A673 (cell line): ENCODE measurements around the gene IER5L. TPM values are rescaled to one million over a fixed set of nuclear protein-coding genes. Genes with fewer than 3 reads are reported as not detected.

Experiments
- BruUV-seq: library from RNA; stranded (reverse); fragments of 400-500 nt; replicated peaks from 2 replicates; lab custom pipeline; 2021; lab: Mats Ljungman, UMichigan
- CTCF ChIA-PET: fragments of 300-600 bp; sonication (Branson Sonifier 250); formaldehyde crosslinking; loops from one replicate; lab custom pipeline; 2022; ENCODE audit warnings: antibody characterized with exemption; lab: Charles Lee
- POLR2A ChIA-PET: fragments of 300-600 bp; sonication (Branson Sonifier 250); formaldehyde crosslinking; loops from one replicate; lab custom pipeline; 2022; ENCODE audit warnings: antibody characterized with exemption; ENCODE audit not compliant: low non-redundant PET; lab: Charles Lee
- DNase-seq: peaks from one replicate; pipeline ENCODE4 v3.0.0-alpha.2; 2015; ENCODE audit warnings: low spot score
- H3K27ac ChIP-seq: fragments of 200-600 bp; sonication (generic); 2 replicates; pipeline ENCODE4 v1.5.1; 2016; ENCODE audit warnings: mixed run types, low read depth, mild to moderate bottlenecking, mixed read lengths, antibody characterized with exemption, low read length; ENCODE audit not compliant: poor library complexity, severe bottlenecking
- H3K27me3 ChIP-seq: fragments of 200-600 bp; sonication (generic); replicated peaks from 2 replicates; pipeline ENCODE4 v1.6.1; 2017; ENCODE audit warnings: mixed run types, low read depth, mild to moderate bottlenecking, mixed read lengths, antibody characterized with exemption, low read length; ENCODE audit not compliant: insufficient read depth, poor library complexity
- H3K36me3 ChIP-seq: fragments of 200-600 bp; sonication (generic); 2 replicates; pipeline ENCODE4 v1.6.1; 2016; ENCODE audit warnings: mixed run types, mild to moderate bottlenecking, mixed read lengths, antibody characterized with exemption, low read length; ENCODE audit not compliant: insufficient read depth, poor library complexity, severe bottlenecking
- H3K4me1 ChIP-seq: fragments of 200-600 bp; sonication (generic); 2 replicates; pipeline ENCODE4 v1.6.1; 2017; ENCODE audit warnings: mixed run types, mild to moderate bottlenecking, mixed read lengths, antibody characterized with exemption, low read length; ENCODE audit not compliant: insufficient read depth, poor library complexity, severe bottlenecking
- H3K4me3 ChIP-seq: fragments of 200-600 bp; sonication (generic); 2 replicates; pipeline ENCODE4 v1.5.1; 2016; ENCODE audit warnings: low read depth, mixed run types, mild to moderate bottlenecking, mixed read lengths, low read length; ENCODE audit not compliant: poor library complexity, severe bottlenecking
- H3K9me3 ChIP-seq: fragments of 200-600 bp; sonication (generic); 2 replicates; pipeline ENCODE4 v1.6.1; 2016; ENCODE audit warnings: mixed run types, low read depth, mild to moderate bottlenecking, mixed read lengths, antibody characterized with exemption, low read length; ENCODE audit not compliant: poor library complexity, severe bottlenecking
- EZH2 ChIP-seq: fragments of 200-600 bp; sonication (generic); IDR thresholded peaks from 2 replicates; pipeline ENCODE4 v1.6.1; 2017; ENCODE audit warnings: borderline replicate concordance, low read depth, mild to moderate bottlenecking, mixed read lengths, antibody characterized with exemption, low read length; ENCODE audit not compliant: poor library complexity, severe bottlenecking
- intact Hi-C: fragments of 100-400 bp; cut with micrococcal nuclease; formaldehyde crosslinking; loops from one replicate; pipeline ENCODE4 v1.10.0; 2022; ENCODE audit not compliant: unreplicated experiment
- total RNA-seq: library from RNA; stranded (reverse); gene quantifications from 2 replicates; pipeline ENCODE4 v1.2.3, GENCODE V29; 2021
- TF ChIP-seq, protein P1 (sequence below): fragments of 300-800, 200-600 bp; sonication (generic); conservative IDR thresholded peaks from 2 replicates; pipeline ENCODE4 v1.5.1; 2017; ENCODE audit warnings: low read depth, mild to moderate bottlenecking, antibody characterized with exemption, low read length, moderate library complexity, mixed read lengths

IER5L gene
- total RNA-seq, 1 experiment from 2014 or later: 14.0 TPM

DNA sequence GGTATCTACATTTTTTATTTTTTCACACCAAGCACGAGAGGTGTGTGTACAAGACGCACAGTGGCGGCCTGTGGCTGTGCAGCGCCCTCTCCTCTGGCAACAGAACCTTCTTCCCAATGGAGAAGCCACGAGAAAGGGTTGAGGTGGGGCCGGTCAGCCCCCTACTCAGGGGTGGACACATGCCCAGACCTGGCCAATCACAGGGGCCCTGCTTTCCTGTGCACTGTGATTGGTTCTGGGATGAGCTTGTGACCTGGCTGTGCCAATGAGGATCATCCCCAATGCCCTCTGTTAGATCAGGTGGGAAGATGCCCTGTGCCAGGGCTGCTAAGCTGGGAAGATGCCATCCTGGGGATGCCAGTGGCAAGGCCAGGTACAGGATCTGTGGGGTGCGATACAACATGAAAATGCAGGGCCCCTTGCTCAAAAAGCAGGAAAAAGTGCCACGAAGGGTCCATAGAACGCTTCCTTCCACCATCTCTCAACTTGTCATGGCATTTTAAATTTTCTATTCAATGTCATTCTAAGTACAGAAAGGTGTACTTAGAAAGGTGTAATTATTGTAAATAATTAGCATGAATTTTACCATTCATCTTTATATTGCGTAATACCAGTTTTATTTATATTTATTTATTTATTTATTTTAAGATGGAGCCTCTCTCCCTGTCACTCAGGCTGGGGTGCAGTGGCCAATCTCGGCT lies 15.4 kb downstream of the IER5L start:
- Histone ChIP-seq H3K36me3 (no peaks in the 10 kb centered on the region), H3K4me3 (no peak overlapping the region), H3K27me3 (no peaks in the 10 kb centered on the region), H3K27ac (no peak overlapping the region), H3K4me1 (peaks cover 9% of the 10 kb centered on the region), H3K9me3 (no peaks in the 10 kb centered on the region)
- CTCF ChIA-PET: interaction anchor here (0.6 kb wide), 1 partner anchor 9 kb away, joined by 3 read pairs; no protein-coding TSS in a partner anchor
- intact Hi-C loops: no loop called here
- POLR2A ChIA-PET: no interaction called here
- no peak for DNase-seq
- BruUV-seq: no TSS peak
- TF ChIP-seq EZH2: no peak
- TF ChIP-seq, protein P1, sequence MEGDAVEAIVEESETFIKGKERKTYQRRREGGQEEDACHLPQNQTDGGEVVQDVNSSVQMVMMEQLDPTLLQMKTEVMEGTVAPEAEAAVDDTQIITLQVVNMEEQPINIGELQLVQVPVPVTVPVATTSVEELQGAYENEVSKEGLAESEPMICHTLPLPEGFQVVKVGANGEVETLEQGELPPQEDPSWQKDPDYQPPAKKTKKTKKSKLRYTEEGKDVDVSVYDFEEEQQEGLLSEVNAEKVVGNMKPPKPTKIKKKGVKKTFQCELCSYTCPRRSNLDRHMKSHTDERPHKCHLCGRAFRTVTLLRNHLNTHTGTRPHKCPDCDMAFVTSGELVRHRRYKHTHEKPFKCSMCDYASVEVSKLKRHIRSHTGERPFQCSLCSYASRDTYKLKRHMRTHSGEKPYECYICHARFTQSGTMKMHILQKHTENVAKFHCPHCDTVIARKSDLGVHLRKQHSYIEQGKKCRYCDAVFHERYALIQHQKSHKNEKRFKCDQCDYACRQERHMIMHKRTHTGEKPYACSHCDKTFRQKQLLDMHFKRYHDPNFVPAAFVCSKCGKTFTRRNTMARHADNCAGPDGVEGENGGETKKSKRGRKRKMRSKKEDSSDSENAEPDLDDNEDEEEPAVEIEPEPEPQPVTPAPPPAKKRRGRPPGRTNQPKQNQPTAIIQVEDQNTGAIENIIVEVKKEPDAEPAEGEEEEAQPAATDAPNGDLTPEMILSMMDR: no peak

DNA sequence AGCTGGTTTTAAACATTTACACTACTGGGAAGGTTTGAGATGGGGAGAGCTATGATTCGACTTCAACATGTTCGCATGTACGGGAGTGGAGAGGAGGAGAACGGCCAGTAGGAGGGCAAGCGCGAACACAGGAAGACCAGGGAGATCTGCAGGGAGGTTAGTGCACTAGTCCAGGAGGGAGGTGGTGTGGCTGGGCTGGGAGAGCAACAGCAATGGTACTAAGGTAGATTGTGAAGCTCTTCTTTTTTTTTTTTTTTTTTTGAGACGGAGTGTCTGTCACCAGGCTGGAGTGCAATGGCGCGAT lies 16.6 kb downstream of the IER5L start:
- no peaks in the 10 kb centered on the region for H3K27me3 ChIP-seq
- H3K4me1 ChIP-seq: no peaks in the 10 kb centered on the region
- TF ChIP-seq, protein P1: no peak
- TF ChIP-seq EZH2: no peak
- no peak overlapping the region for H3K4me3 ChIP-seq
- intact Hi-C loops: no loop called here
- H3K27ac ChIP-seq: no peak overlapping the region
- no TSS peak for BruUV-seq
- no peaks in the 10 kb centered on the region for H3K9me3 ChIP-seq
- ChIA-PET CTCF (no interaction called here), POLR2A (no interaction called here)
- DNase-seq: no peak
- no peaks in the 10 kb centered on the region for H3K36me3 ChIP-seq

DNA sequence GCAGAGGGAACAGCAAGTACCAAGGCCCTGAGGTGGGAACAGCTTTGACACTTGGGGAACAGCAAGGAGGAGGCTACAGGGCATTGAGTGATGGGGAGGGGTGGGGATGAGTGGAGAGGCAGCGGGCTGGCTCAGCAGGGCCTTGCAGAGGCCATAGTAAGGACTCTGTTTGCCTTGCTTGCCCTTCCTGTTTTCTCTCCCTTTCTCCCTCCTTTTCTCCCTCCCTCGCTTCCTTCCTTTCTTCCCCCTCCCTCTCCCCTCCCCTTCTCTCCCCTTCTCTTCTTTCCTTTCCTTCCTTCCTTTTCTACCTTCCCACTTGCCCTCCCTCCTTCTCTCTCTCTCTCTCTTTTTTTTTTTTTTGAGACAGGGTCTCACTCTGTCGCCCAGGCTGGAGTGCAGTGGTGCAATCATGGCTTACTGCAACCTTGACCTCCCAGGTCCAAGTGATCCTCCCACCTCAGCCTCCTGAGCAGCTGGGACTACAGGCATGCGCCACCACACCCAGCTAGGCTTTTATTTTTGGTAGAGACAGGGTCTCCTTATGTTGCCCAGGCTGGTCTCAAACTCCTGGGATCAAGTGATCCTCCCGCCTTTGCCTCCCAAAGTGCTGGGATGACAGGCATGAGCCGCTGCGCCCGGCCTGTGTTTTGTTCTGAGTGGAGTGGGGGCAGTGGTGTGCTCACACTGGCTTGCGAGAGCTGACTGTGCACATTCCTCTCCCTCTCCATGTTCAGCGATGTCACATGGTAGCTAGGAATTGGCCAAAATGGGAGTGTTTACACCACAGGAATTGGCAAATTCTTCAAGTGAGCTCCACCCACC lies 17.1 kb downstream of the IER5L start:
- Histone ChIP-seq H3K4me3 (no peak overlapping the region), H3K27me3 (no peaks in the 10 kb centered on the region), H3K9me3 (no peaks in the 10 kb centered on the region), H3K36me3 (no peaks in the 10 kb centered on the region), H3K27ac (no peak overlapping the region), H3K4me1 (no peaks in the 10 kb centered on the region)
- intact Hi-C loops: no loop called here
- CTCF ChIA-PET: no interaction called here
- DNase-seq: no peak
- POLR2A ChIA-PET: no interaction called here
- TF ChIP-seq, protein P1: no peak
- TF ChIP-seq EZH2: no peak
- no TSS peak for BruUV-seq
